GM10248 (cell line): Measurements from ENCODE around the gene ZNF334.

Experiments used
- CTCF ChIA-PET: fragments of 300-600 bp; sonication (Branson Sonifier 250); formaldehyde crosslinking; extraction: SDS; loops from one replicate; lab custom pipeline; 2021; ENCODE audit warnings: antibody characterized with exemption; lab: Yijun Ruan, JAX
- POLR2A ChIA-PET: fragments of 350-650 bp; sonication (Branson Sonifier 250); formaldehyde crosslinking; extraction: SDS; loops from one replicate; lab custom pipeline; 2020; ENCODE audit warnings: antibody characterized with exemption; lab: Yijun Ruan, JAX
- DNase-seq: peaks from one replicate; pipeline ENCODE4 v3.0.0; 2012; ENCODE audit errors: extremely low spot score
- CTCF ChIP-seq: IDR thresholded peaks from 2 replicates; pipeline ENCODE4 v1.5.1; 2012; ENCODE audit warnings: mild to moderate bottlenecking, low read depth; ENCODE audit errors: extremely low read depth, missing control alignments, control extremely low read depth

ZNF334 gene

GRCh38 chr20:46487628-46488027 lies 25.7 kb downstream of the ZNF334 start:
- no peak for TF ChIP-seq CTCF
- CTCF ChIA-PET, result no interaction called here
- DNase-seq, result no peak
- POLR2A ChIA-PET, result no interaction called here

- no peak for DNase-seq
- POLR2A ChIA-PET, result no interaction called here
- no peak for TF ChIP-seq CTCF
- CTCF ChIA-PET, result interaction anchor here (1.1 to 1.7 kb wide), 6 partner anchors 8 to 48 kb away, joined by 3 to 8 read pairs (median 4); partner anchors contain the start of gene ZNF334
Measured at GRCh38 chr20:46485431-46485830, 27.9 kb downstream of the ZNF334 start.

- POLR2A ChIA-PET, result no interaction called here
- DNase-seq, result no peak
- TF ChIP-seq CTCF, result no peak
- CTCF ChIA-PET, result interaction anchor here (1.1 to 1.7 kb wide), 5 partner anchors 8 to 47 kb away, joined by 3 to 8 read pairs (median 4); partner anchors contain the start of gene ZNF334
Measured at GRCh38 chr20:46484954-46485353, 28.4 kb downstream of the ZNF334 start.

- CTCF ChIA-PET, result no interaction called here
- TF ChIP-seq CTCF, result no peak
- no peak for DNase-seq
- POLR2A ChIA-PET, result no interaction called here
Measured at GRCh38 chr20:46483879-46484278, 29.5 kb downstream of the ZNF334 start.

GRCh38 chr20:46482864-46483263 lies 30.5 kb downstream of the ZNF334 start:
- no peak for TF ChIP-seq CTCF
- POLR2A ChIA-PET, result no interaction called here
- no peak for DNase-seq
- CTCF ChIA-PET, result no interaction called here

GRCh38 chr20:46477640-46478039 lies 35.7 kb downstream of the ZNF334 start:
- ChIA-PET CTCF (interaction anchor here (2.1 kb wide), 1 partner anchor 8 kb away, joined by 8 read pairs; no protein-coding TSS in a partner anchor), POLR2A (no interaction called here)
- no peak for TF ChIP-seq CTCF
- DNase-seq, result no peak

- TF ChIP-seq CTCF, result no peak
- no peak for DNase-seq
- ChIA-PET POLR2A (no interaction called here), CTCF (interaction anchor here (2.1 kb wide), 1 partner anchor 9 kb away, joined by 8 read pairs; no protein-coding TSS in a partner anchor)
Measured at GRCh38 chr20:46477225-46477624, 36.1 kb downstream of the ZNF334 start.
